Right kidney (tissue), 1 donor: Measurements from ENCODE around the gene FAT1.

Experiments used
- DNase-seq: peaks from one replicate; pipeline ENCODE4 v3.0.0-alpha.2; 2016

FAT1 gene

DNA sequence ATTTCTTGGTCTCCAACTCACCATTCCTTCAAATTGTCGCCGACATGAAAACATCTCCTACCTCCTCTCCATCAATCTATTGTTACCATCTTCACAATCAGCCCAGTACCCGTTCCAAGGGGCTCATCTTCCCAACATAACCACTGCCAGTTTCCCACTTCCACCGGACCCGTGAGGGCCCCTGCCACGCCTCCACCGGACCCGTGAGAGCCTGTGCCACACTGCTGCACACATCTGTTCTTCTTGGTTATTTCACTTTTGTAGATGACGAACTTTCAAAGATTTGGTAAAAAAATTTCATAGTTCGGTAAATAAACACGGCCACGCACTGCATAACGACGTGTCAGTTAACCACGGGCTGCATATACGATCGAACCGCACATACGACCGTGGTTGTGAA, 65.0 kb downstream of the FAT1 start:
- no peak for DNase-seq

DNA sequence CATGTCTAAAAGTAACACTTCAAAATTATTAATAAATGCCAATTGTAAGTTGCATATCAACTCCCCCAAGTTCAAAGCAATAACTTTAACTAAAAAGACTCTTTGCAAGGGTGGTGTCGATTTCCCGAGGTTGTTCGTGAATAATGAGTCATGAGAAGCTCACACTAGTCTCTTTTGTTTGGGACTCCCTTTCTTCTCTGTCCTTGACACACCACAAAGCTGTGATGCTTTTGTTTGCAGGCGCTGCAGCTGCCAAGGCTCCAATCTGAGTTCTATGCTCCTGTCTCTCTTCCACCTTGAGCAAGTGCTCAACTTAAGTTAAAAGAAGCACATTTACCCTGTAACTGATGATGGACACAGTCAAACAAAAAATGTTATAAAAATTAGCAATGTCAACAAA, 65.9 kb downstream of the FAT1 start:
- no peak for DNase-seq

DNA sequence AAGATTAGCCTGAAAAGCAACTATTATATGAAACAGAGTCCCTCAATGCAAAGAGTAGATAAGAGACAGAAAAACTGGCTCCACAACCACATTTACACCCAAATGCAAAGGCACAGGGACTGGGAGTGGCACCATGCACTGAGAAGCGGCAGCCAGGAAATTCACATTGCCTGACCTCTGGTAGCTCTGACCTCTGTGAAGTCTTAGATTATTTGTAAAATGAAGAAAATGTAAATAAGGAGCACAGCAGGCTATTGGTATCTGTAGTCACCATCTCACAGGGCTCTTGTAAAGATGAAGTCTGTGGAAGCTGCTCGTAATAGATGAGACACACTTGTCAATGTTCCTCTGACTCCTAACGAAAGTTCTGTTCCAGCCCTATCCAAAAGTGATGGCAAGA, 69.7 kb downstream of the FAT1 start:
- DNase-seq, result no peak

DNA sequence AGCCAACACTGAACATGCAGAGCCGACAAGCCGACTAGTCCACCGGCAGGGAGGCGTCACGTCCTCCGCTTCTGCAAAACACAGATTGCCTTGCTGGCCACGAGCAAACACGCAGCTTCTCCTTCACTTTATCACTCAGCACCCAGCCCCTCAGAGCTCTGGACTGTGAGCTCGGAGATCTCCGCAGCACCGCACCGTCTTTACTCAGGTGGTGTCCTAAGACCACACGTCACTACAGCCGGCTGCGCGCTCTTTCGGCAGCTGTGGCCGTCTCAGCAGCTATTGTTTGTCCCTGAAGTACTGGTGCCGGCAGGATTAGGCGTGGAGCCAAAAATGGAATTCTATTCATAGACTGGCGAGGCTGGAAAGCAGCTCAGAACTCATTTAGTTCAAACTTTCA, 72.0 kb downstream of the FAT1 start:
- DNase-seq, result no peak

- no peak for DNase-seq
Observed at GRCh38 chr4:186651181-186651603, 72.5 kb downstream of the FAT1 start.

DNA sequence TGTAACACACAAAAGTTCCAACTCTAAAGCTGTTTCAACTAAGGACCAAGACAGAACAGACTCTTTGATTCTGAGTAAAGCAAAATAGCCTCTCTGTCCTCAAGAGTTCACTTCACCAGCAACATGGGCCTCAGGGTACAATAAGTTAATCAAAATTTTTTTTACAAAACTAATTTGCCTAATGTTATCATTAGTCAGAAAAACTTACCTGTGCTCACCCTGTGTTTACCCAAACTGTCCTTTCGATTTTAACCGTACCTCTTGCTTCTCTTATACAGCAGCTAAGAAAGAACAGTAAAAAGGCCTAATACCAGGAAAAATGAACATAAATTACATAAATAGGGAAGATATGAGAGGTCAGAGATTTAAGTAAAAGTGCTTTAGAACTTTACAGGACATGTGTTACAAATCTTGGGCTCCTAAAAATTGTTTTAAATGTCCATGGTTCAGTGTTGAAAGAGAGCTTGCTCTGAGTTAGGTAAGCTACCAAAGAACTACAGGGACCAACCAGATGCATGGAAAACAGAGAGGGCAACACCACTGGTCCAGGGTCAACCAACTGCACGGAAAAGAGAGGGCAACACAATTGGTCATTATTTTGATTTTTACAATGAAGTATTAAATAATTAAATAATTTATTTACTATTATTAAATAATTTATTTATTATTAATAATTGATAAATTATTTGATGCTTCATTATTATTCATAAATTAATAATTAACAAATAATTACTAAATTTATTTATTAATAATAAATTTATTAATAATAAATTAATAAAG, 73.1 kb downstream of the FAT1 start:
- no peak for DNase-seq

GRCh38 chr4:186647821-186648220, 75.8 kb downstream of the FAT1 start:
- DNase-seq, result no peak

DNA sequence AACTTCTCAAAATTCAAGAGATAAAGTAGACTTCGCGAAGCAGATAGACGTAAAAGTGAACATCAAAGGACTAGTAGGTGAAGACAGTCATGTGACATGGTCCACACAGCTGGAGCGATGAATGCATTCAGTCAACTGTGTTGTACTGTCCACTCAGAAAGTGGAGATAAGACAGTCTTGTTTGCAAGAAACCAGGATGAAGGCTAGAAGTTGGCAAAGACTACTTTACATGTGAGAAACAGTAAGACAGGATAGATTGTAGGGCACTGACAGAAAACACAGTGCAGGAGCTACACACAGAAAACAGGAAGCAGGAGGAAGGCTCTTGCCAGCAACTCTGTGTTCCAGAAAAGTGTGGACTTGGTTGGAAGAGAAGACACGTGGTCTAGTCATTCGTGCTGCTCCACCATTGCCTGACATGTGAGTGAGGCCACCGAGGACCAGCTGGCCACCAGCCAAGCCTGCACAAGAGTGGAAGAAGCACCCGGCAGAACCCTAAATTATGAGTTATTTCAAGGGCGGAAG, 78.9 kb downstream of the FAT1 start:
- no peak for DNase-seq

- no peak for DNase-seq
Observed at GRCh38 chr4:186644311-186644638, 79.4 kb downstream of the FAT1 start.

DNA sequence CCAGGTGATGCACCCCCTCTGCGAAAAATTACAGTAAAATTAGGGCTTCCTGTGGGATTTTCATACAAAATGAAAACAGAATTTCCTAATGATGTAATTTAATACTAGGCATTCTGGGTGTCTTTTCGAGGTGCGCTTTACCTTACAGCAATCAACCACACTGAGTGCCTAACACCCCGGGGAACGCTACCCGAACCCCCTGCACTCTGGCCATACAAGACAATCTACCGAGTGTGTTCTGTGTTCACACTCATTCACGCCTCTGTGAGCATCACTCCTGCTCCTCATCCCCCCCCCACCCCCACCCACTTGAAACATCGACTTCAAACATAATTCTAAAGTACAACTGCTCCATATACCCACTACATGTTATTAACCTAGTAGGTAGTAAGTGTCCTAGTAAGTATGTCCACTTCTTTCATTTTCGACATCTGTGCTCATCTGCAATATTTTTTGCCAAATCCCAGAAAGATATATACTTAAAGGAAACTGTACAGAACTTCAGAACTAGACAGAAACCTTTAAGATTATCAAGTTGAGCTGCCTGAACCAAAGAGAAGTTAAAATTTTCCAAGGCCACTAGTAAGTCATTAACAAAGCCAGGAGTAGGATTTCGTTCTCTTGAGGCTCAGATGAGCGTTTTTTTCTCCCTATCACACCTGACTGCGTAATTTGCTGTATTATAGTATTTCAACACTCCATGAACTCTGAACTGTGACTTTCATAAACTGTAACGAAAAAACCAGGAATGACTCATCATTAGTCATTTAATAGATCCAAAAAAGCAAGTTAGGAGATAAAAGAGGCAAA, 80.0 kb downstream of the FAT1 start:
- DNase-seq, result no peak

DNA sequence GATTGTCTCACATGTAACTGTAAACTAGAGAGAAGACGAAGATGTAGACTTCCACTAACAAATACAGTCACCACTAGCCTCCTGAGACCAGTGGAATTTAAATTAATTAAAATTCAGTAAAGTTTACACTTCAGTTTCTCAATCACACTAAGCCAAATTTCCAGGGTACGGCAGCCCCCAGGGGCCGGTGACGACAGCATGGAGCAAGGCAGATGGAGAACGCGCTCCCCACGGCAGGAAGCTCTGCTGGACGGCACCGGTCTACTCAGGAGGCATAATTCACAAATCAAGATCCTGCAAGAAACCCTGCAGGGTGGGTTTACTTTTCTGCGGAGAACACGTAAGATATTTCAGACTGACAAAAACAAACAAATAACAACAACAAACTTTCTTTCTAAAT, 80.7 kb downstream of the FAT1 start:
- DNase-seq, result no peak

DNA sequence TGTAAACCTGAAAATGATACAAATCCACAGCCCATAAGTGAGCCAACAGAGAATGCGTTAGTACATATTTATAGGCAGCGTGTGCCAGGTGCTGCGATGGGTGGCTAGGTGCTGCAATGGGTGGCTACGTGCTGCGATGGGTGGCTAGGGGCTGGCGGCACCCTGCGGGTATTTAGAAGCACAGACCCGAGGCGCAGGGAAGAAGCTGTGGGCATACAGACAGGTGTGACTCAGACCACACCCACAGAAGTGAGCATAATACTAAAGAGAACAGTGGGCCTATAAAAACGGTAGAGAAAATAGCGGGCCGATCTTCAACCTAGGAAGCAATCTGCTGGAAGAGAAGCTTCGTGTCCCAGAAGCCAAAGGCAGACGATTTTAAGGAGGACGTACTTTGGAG, 81.1 kb downstream of the FAT1 start:
- no peak for DNase-seq

DNA sequence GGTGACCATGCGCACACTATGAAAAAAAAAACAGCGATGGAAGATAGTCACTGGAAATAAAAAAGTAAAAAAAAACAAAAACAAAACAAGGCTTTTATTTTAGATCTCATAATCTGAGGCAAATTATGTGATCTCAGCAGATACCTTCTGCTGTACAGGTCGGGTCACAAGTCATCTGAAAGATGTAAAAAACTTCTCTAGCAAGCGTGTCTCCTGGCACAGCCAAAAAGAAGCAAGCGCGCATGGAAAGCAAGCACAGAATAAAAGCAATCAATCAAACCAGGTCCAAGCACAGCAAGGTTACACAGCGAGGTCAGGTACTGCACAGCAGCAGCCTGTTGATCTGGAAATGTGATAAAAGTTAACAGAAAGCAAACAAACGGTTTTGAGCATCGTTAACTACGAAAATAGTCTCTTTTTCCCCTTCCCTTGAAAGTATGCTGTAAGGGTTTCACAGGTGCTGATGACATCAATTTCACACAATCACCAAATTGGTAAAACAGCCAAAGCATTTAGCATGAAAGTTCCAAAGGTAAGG, 89.0 kb downstream of the FAT1 start:
- no peak for DNase-seq

- no peak for DNase-seq
Observed at GRCh38 chr4:186633844-186634243, 89.8 kb downstream of the FAT1 start.

DNA sequence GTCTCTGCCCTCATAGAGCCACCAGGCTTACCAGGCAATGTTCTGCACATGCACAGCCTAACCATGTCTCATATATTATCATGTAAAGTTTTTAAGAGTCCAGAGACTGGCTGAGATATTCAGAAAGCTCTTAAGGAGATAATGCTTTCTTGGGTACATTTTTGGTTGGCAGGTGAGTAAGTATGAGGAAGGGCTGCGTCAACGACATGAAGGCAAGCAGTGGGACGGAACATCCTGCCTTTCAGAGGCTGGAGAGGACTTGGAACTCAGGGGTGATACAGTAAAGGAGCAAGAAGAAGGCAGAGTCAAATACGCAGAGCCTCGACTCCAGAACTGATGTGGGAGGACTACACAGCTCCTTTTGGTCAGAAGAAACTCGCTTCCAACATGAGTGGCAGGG, 93.5 kb downstream of the FAT1 start:
- DNase-seq, result no peak

DNA sequence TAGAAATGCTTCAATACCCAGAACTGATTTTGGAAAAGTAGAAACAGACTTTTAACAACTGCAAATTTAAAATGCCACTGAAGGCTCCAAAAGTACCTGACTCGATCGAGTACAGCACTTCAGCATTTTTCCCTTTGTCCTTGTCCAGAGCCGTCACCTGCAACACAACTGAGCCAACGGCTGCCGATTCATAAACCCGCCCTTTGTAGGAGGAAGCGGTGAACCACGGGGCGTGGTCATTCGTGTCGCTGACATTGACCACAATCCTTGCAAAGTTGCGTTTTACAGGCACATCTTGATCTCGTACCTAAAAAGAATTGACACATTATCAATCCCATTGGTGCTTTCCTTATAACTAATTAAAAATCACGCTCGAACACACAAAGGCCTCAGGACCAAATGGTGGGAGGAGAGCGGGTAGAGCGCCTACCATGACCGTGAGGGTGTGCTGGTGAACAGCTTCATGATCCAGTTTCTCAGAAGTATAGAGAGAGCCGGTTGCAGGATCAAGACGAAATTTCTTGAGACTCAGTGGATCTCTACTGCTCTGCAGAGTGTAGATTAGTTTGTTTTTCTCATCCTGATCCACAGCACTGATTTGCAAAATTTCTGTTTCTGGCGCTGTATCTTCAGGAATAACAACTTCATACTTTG, 95.5 kb downstream of the FAT1 start:
- no peak for DNase-seq

DNA sequence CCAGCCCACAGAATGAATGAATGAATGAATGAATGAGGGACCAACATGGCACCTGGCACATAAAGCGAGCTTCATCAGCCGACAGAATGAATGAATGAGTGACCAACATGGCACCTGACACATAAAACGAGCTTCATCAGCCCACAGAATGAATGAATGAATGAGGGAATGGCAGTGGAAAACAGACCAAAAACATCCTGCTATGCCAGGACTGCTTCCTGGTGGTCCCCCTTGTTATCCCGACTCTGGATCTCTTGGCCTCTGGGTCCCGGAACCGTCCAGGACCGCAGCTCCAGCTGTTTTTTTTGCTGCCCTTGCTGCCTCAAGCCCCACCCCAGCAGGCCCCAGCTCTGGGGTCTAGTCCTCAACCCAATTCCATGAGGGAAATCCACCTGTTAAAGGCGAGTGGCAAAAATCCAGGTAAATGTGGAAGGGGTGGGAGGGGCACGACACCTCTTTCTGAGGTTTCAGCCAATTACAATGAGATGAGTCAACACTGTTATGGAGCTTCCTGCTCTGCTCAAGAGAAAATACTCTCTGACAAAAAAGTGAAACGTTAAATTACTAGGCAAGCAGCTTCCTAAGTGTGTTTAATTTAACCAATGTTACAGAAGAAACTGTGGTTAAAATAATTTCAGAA, 96.3 kb downstream of the FAT1 start:
- DNase-seq, result no peak

- no peak for DNase-seq
Observed at GRCh38 chr4:186624951-186625350, 98.7 kb downstream of the FAT1 start.

- no peak for DNase-seq
Observed at GRCh38 chr4:186623546-186623945, 100.1 kb downstream of the FAT1 start.

DNA sequence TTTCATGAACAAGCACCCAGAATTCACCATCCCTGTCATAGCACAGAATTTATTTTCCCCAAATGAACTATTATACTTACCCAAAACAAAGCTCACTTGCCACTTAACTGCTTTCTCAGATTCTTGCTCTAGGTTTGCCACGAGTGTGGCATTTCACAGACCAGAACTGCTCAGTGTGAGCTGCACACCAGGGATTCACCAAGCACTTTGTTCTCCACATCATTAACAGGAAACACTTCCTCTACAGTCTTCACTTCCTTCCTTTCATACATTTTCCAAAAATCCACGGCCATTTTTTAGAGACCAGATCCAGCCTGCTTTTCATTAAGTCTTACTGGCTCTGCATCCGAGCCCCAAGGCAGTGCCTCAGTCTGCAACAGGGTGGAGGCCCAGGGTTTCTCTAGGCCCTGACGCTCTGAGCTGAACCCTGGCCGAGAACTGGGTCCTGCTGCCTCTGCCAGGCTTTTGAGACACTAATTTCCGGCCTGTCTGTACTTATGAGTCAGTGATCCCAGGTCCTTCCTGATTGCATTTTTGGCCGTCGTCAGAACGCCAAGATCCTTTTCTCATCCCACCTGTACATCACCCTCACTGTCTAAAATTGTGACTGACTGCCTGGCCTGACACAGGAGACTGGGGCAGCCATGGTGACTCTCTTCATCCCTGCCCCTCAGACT, 100.7 kb downstream of the FAT1 start:
- no peak for DNase-seq

GRCh38 chr4:186621959-186622553, 101.6 kb downstream of the FAT1 start:
- no peak for DNase-seq
